Coronary artery (tissue), 2 donors: ENCODE results near the gene SPC24.
A peak's percentile ranks its signal among the peaks of the same experiment; 100 is the strongest.
"Not testable (repeated sequence)": the region's sequence is repeated elsewhere in the genome, so short reads cannot be mapped to it uniquely, and the experiment has no call there.

ENCODE experiments used
- DNase-seq: peaks from one replicate; pipeline ENCODE4 v3.0.0-alpha.2; 2017; ENCODE audit warnings: low spot score
- H3K27ac ChIP-seq, 2 donors: fragments of 200-600 bp; sonication (generic); one replicate each; pipeline ENCODE4 v1.5.1; 2016 to 2019
- H3K4me3 ChIP-seq: fragments of 200-600 bp; sonication (generic); 2 replicates; pipeline ENCODE4 v1.5.1; 2016; ENCODE audit warnings: mild to moderate bottlenecking, moderate library complexity
- CTCF ChIP-seq: fragments of 200-600 bp; sonication (generic); IDR thresholded peaks from one replicate; pipeline ENCODE4 v1.5.1; 2019; ENCODE audit warnings: antibody characterized with exemption

Gene SPC24

GRCh38 chr19:11125994-11126685 lies 29.4 kb downstream of the SPC24 start:
- Histone ChIP-seq H3K27ac (no peak overlapping the region), H3K4me3 (no peak overlapping the region)
- DNase-seq = no peak
- TF ChIP-seq CTCF = peak; percentile 39

GRCh38 chr19:11124157-11124556 lies 31.4 kb downstream of the SPC24 start:
- H3K4me3 ChIP-seq = not testable (repeated sequence)

GRCh38 chr19:11123114-11123513 lies 32.5 kb downstream of the SPC24 start:
- no peak for DNase-seq
- no peak overlapping the region for H3K27ac ChIP-seq
- no peak overlapping the region for H3K4me3 ChIP-seq
- TF ChIP-seq CTCF = no peak

More at GRCh38 chr19:11124157-11124556, 31.4 kb downstream of the SPC24 start:
- H3K27ac ChIP-seq, DNase-seq: not testable (repeated sequence)

- not testable (repeated sequence) for H3K27ac ChIP-seq, DNase-seq, H3K4me3 ChIP-seq
Observed at GRCh38 chr19:11121963-11122362, 33.6 kb downstream of the SPC24 start.

GRCh38 chr19:11116507-11116906 lies 39.1 kb downstream of the SPC24 start:
- TF ChIP-seq CTCF = no peak
- H3K4me3 ChIP-seq = no peak overlapping the region
- H3K27ac ChIP-seq = no peak overlapping the region
- DNase-seq = no peak

GRCh38 chr19:11115895-11116446 lies 39.6 kb downstream of the SPC24 start:
- TF ChIP-seq CTCF = no peak
- Histone ChIP-seq H3K4me3 (no peak overlapping the region), H3K27ac (no peak overlapping the region)
- DNase-seq = no peak

- no peak for DNase-seq
- TF ChIP-seq CTCF = no peak
- Histone ChIP-seq H3K27ac (no peak overlapping the region), H3K4me3 (no peak overlapping the region)
Observed at GRCh38 chr19:11115042-11115441, 40.5 kb downstream of the SPC24 start.

- no peak overlapping the region for H3K27ac ChIP-seq
- no peak overlapping the region for H3K4me3 ChIP-seq
- DNase-seq = no peak
- no peak for TF ChIP-seq CTCF
Observed at GRCh38 chr19:11113140-11113708, 42.4 kb downstream of the SPC24 start.
